Measurements from ENCODE around the gene TMEM97.

Gene TMEM97

GRCh38 chr17:28357061-28357900 is 38.3 kb downstream of the TMEM97 start, which contains the start of gene POLDIP2 (continued):
- TF ChIP-seq WT1 (tag by site-specific recombination; IDR thresholded peaks at IDR 0.05) = no peak
- peak; percentile 94 for TF ChIP-seq ZNF561 (tag by site-specific recombination; IDR thresholded peaks at IDR 0.05; ENCODE audit: borderline replicate concordance)
- TF ChIP-seq ZNF48 (tag by site-specific recombination; IDR thresholded peaks at IDR 0.05) = no peak
- no peak for TF ChIP-seq ZNF777 (tag by site-specific recombination; IDR thresholded peaks at IDR 0.05; ENCODE audit: borderline replicate concordance)
- TF ChIP-seq ZNF513 (tag by site-specific recombination; IDR thresholded peaks at IDR 0.05) = no peak
- no peak for TF ChIP-seq EGR2 (tag by site-specific recombination; IDR thresholded peaks at IDR 0.05; ENCODE audit: low read depth)
- peak; percentile 91 for TF ChIP-seq ZNF660 (tag by site-specific recombination; IDR thresholded peaks at IDR 0.05)
- TF ChIP-seq OVOL3 (tag by site-specific recombination; IDR thresholded peaks at IDR 0.05) = no peak
- peak; percentile 53 for TF ChIP-seq GLIS2 (tag by site-specific recombination; IDR thresholded peaks at IDR 0.05)
- no peak for TF ChIP-seq ZNF521 (tag by site-specific recombination; IDR thresholded peaks at IDR 0.05)
- TF ChIP-seq ZNF174 (tag by site-specific recombination; IDR thresholded peaks at IDR 0.05) = 0 out of 2 replicates have a peak, but pooled peaks have one; percentile 26
- no peak for TF ChIP-seq ZNF423 (tag by site-specific recombination; IDR thresholded peaks at IDR 0.05)
- no peak for TF ChIP-seq OSR2 (tag by site-specific recombination; IDR thresholded peaks at IDR 0.05)
- no peak for TF ChIP-seq SALL2 (tag by site-specific recombination; IDR thresholded peaks at IDR 0.05; ENCODE audit: borderline replicate concordance)
- no peak for TF ChIP-seq BCL11A (tag by site-specific recombination; IDR thresholded peaks at IDR 0.05; ENCODE audit: low read depth)
- TF ChIP-seq ZNF302 (tag by site-specific recombination; IDR thresholded peaks at IDR 0.05; ENCODE audit: low read depth) = no peak
- no peak for TF ChIP-seq ZNF18 (tag by site-specific recombination; IDR thresholded peaks at IDR 0.05)
- TF ChIP-seq ZNF223 (tag by site-specific recombination; IDR thresholded peaks at IDR 0.05) = no peak
- TF ChIP-seq HOXD13 (CRISPR knock-in tag; IDR thresholded peaks at IDR 0.05; ENCODE audit: borderline replicate concordance) = no peak
- no peak for TF ChIP-seq ZNF19 (tag by site-specific recombination; IDR thresholded peaks at IDR 0.05; ENCODE audit: low read depth)
- peak; percentile 53 for TF ChIP-seq ZBTB26 (tag by site-specific recombination; optimal IDR thresholded peaks at IDR 0.05)
- no peak for TF ChIP-seq ZNF146 (tag by site-specific recombination; IDR thresholded peaks at IDR 0.05)
- TF ChIP-seq ZNF211 (tag by site-specific recombination; IDR thresholded peaks at IDR 0.05; ENCODE audit: low read depth) = no peak
- no peak for TF ChIP-seq ATF2 (tag by site-specific recombination; IDR thresholded peaks at IDR 0.05; ENCODE audit: low read depth)
- TF ChIP-seq ZNF214 (tag by site-specific recombination; IDR thresholded peaks at IDR 0.05; ENCODE audit: borderline replicate concordance) = no peak
- TF ChIP-seq YY2 (tag by site-specific recombination; IDR thresholded peaks at IDR 0.05) = peak; percentile 87
- no peak for TF ChIP-seq ZNF221 (tag by site-specific recombination; IDR thresholded peaks at IDR 0.05; ENCODE audit: borderline replicate concordance)
- TF ChIP-seq ZNF280D (tag by site-specific recombination; IDR thresholded peaks at IDR 0.05) = no peak
- TF ChIP-seq ZNF843 (tag by site-specific recombination; IDR thresholded peaks at IDR 0.05) = peak; percentile 67
- TF ChIP-seq RBAK (tag by site-specific recombination; IDR thresholded peaks at IDR 0.05) = no peak
